Pulmonary artery endothelial cell (primary cell): ENCODE results near the gene ZNF365. TPM values are rescaled to one million over a fixed set of nuclear protein-coding genes. Genes with fewer than 3 reads are reported as not detected.
"Not testable (repeated sequence)": the region's sequence is repeated elsewhere in the genome, so short reads cannot be mapped to it uniquely, and the experiment has no call there.

Experiments used
- DNase-seq: peaks from one replicate; pipeline ENCODE4 v3.0.0-alpha.2; 2011; ENCODE audit warnings: low read depth, low spot score
- total RNA-seq: library from RNA; depleted of rRNA; stranded (reverse); fragments of >200 nt; gene quantifications from 2 replicates; pipeline ENCODE4 v1.2.3, GENCODE V29; 2014

ZNF365 gene
- total RNA-seq, 1 donor from 2014 or later = 0.40 TPM

DNA sequence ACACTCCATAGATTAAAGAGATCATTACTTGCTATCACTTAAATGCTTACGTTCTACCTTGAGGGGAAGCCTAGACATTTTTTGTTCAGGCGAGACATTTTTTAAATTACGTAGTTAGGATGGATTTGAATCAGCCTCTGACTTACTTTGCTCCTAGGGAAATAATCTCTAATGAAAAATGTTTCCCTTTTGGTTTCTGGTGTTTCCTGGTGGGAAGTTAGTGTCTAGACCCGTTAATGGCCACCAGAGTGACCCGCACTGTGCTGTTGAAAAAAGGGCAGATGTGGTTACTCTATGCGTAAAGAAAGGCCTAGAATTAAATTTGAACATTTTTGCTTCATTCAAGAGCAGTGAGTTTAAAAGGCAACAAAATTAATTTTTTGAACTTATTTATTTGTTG, 3.8 kb downstream of the ZNF365 start:
- no peak for DNase-seq

DNA sequence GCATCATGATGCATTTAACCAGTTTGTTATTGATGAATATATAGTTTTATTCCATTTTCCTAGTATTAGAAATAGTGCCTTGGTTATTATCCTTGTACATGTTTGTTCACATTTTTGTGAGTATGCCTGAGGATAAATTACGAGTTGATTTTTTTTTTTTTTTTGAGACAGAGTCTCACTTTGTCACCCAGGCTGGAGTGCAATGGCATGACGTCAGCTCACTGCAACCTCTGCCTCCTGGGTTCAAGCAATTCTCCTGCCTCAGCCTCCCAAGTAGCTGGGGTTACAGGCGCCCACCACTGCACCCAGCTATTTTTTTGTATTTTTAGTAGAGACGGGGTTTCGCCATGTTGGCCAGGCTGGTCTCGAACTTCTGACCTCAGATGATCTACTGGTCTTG, 4.7 kb downstream of the ZNF365 start:
- not testable (repeated sequence) for DNase-seq

DNA sequence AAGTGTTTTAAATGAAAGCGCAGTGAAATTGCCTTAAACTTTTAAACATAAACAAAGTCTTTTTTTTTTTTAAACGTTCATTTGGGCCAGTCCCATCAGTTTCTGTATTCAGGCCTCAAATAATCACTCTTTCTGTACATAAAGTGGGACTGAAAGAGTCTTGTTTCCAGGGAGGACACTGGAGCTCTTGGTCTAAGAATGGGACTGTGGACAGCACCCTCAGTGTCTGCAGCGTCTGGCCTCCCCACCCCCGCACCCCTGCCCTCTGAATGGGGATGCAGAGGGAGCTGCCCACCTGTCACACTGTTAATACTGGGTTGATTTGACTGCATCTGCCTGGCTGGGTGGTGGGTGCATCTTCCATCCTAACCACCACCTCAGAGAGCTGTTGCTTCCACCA, 5.2 kb downstream of the ZNF365 start:
- DNase-seq = no peak

DNA sequence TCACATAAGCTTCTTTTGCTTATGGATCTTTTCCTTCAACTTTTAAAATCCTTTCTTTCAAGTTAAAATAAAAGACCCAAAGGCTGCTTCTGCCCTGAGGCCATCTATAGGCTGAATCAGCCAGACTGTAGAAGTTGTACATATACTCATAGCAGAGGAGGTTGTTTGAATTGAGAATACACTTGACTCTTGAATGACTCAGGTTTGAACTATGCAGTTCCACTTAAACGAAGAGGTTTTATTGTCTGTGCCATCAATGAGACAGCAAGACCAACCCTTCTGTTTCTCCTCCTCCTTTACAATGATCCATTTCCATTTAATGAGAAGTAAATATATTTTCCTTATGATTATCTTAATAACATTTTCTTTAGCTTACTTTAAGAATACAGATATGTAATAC, 5.8 kb downstream of the ZNF365 start:
- no peak for DNase-seq

DNA sequence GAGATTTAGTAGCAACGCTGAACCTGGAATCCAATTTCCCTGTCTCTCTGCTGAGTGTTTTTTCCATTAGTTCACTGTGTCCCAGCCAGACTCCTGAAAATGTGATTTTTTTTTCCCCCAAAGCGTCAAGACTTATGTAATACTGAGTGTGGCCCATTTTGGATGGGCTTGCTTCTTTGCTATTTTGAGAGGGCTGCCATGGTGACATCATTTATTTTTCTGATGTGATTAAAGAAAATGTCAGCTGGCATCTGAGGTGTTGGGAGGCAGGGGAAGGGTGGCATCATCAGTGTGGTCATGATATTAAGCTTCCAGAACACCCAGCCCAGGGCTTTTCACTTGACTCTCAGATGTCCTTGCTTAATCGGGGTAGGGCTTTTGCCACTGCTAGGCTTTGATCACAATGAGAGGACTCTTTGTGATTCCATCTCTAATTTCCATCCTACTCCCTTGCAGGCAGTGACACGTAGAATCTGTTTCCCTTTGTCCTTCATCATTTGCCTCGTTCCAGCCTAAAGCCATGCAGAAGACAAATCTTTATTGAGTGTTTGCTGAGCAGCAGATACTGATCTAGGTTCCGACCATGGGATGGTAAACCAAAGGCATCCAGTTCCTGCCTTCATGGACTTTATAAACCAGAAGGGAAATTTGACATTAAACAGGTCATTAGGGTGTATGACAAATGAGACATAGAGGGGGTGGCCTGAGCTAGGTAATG, 7.4 kb downstream of the ZNF365 start:
- DNase-seq = no peak

DNA sequence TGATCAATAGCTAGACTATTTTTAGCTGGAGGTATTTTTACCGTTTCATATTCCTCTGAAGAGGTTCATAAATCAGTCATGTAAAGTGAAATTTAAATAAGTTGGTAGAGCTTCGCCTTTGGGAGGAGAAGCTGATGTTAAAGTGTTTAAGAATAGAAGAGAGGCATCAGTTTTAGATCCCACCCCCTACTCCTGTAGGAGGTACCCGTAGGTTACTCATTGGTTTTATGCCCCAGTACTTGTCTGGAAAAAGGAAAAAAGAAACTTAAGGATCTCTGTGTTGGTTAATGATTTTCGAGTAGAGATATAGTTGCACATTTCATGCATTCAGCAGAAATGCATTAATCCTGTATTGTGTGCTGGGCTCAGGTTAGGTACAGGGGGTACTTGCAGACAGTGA, 8.7 kb downstream of the ZNF365 start:
- no peak for DNase-seq

DNA sequence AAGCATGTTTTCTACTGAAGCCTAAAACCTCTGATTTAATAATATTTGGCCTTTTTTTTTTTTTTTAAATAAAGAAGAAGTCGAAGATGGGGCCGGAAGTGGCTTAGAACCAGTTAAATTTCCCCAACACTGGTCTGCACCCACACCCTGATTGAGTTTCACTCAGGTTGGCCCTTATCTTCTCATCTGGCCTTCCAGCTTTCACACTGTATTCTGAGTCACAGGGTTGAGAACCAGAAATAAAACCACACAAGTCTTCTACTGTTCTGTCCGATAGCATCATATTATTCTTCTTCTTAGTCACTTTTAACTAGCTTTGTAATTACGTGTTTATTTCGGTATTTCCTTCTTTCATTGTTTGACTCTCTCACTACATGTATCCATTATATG, 9.9 kb downstream of the ZNF365 start:
- DNase-seq = no peak

DNA sequence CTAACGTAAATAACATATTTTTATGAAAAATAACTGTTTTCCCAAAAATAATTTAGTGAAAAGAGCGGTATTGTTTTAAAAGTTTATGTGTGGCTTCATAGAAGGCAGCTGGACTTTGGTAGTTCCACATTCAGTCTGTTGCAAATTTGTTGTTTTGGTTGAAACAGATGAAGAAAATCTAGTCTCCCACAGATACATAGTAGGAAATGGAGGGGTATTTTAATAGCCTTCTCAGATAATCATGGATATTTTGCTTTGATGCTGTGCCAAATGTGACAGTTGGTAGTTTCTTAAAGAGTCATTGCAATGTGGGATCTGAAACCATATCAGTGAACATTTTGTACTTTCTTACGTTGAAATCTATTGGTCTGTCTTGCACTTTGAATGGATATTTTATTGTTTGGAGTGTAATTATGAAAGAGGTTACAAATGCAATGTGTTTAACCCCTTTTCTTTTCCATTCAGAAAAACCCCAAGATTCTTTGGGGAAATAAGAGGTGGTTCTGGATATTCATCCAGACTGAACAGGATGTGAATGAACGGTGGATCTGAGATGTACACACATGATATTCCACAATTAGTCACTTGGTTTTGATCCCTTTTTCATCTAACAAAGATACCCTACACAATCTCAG, 10.4 kb downstream of the ZNF365 start:
- no peak for DNase-seq

DNA sequence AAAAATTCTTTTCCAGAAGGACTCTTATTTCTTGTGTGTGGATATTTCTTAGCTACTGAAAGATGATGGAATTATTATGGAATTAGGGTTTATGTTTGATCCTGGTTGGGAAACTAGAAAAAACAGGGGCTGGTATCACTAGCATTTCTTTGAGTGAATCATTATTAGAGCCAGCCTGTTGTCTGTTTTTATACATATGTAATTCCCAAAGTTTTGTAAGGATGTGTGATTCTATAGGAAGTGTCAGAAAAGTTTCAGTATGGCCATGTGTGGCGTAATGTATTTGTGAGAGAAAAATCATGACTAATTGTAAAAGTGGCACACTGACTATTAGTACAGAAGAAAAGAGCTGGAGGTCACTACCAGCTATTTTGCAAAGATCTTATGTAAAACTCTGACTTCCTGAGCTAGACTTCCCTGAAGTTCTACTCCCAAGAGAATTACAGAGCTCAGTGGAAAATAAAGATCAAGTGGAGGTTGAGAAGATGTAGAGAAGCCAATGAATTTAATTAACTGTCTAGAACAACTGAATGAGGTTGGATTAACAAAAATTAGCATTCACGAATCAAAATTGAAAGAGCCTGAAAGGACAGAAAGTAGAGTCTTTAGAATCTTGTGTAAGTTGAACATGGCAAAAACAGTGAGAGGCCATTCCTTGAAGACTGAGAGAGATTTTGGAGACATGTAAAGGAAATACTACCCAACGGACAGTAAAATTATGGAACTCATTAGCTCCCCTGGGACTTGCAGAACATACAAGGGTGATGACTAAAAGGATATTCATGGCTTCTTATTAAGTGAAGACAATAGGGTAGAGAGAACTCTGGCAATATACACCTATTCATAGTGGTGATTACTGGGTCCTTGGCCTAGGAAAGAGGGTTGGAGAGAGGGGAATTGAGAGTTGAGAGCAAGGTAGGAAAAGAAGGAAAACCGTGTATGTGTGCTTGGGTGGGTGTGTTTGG, 12.5 kb downstream of the ZNF365 start:
- DNase-seq = no peak

DNA sequence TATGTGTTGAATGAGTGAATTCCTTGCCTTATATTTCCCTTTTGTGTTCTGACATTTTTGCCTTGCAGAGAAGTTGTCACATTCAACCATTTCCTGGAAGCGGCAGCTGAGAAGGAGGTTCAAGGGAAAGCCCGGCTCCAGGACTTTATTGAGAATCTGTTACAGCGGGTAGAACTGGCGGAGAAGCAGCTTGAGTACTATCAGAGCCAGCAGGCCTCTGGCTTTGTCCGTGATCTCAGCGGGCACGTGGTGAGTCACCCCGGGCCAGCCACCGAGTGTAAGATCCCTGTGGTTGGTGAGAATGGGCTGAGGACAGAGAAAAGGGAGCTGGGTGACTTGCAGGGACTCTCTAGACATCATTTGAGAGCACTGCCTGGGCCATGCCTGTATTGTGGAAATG, 14.2 kb downstream of the ZNF365 start:
- no peak for DNase-seq

DNA sequence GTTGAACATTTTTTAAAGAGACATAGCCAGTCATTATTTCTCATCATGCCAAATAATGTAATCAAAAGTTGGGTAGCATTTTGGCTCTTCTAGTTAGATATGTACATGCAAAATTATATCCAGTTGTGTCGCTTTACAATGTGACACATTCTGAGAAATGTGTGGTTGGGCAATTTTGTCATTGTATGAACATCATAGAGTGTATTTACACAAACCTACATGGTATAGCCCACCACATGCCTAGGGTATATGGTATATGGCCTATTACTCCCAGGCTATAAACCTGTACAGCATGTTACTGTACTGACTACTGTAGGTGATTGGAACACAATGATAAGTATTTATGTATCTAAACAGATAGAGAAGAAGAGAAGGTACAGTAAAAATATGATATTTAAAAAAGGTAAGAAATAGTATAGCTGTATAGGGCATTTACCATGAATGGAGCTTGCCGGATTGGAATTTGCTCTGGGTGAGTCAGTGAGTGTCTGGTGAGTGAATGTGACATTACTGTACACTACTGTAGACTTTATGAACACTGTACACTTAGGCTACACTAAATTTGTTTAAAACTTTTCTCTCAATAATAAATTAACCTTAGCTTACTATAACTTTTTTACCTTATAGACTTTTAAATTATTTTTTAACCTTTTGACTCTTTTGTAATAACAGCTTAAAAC, 16.5 kb downstream of the ZNF365 start:
- DNase-seq = no peak

DNA sequence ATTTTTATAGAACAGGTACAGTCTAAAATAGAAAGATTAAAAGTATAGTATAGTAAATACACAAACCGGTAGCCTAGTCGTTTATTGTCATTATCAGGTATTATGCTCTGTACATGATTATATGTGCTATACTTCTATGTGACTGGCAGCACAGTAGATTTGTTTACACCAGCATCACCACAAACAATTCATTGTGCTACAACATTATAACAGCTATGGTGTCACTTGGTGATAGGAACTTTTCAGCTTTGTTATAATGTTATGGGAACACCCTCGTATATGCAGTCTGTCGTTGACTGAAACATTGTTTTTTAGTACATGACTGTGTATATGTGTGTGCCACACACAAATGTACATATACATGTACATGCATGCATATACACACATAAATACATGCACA, 19.1 kb downstream of the ZNF365 start:
- DNase-seq = no peak

DNA sequence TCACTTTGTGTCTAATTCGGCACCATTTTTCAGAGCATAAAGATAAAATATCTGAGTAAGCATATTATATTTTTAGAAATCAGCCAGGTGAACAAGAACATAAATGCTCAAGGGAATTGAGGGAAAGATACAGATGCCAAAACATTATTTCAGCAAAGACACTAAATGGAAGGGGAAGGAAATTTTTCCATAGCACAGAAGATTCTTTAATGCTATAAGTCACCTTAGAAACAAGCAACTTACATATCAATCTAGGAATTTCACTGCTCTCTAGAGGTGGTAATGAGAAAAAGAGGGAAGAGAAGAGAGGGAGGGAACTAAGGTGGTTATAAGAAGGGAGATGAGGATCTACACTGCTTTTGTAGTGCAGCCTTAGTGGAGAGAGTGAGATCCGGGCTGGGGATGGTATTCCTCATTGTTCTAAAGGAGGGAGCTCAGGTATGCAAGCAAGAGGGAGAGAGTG, 20.4 kb downstream of the ZNF365 start:
- DNase-seq = no peak

DNA sequence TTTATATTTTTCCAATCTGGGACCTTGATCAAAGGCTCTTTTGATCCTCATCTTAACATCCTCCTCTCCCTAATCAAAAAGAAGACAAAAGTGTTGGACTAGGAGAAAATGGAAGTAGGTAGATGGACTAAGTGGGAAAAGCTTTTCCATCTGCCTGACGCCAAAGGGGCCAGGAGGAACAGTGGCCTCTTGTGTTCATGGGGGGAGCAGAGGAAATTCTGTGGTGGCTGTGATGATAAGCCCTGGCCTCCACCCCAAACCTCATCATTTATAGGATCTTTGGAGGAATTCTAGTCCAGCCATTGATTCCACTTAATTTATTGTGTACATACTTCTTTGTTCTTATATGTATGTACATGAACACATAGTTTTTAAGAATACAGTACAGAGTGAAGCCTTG, 21.7 kb downstream of the ZNF365 start:
- DNase-seq = no peak

DNA sequence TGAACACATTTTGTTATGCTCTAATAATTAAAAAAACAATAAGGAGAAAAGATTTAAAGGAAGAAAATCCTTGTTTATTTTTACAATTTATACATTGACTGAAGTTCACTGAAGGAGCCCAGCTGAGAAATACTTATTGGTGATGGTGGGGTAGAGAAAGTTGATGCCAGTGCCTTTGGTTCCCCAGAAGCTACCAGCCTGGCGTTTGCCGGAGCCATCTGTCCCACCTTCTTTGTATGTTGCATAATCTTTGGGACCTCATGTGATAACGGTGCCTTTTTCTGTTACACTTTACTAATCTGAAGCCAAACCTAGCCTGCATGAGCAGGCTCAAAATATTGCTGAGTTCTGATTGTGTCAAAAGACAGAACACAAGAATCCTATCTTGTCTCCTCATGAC, 22.7 kb downstream of the ZNF365 start:
- no peak for DNase-seq

DNA sequence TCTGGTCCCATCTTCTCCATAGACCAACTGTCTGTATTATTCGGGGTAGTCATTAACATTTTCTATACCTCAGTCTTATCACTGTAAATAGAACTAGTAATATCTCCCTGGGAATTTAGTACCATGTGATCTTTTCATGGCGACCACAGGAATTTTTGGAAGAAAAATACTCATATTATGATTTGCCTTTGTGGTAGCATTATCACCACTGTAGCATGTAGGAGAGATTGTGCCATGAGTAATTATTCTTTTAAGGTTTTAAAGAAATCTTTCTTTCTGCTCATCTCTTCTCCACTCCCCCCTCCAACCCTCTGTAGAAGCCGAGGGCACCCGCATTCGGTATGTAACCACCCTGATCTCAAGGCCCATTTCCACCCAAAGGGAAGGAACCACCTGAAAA, 25.0 kb downstream of the ZNF365 start:
- DNase-seq = no peak

DNA sequence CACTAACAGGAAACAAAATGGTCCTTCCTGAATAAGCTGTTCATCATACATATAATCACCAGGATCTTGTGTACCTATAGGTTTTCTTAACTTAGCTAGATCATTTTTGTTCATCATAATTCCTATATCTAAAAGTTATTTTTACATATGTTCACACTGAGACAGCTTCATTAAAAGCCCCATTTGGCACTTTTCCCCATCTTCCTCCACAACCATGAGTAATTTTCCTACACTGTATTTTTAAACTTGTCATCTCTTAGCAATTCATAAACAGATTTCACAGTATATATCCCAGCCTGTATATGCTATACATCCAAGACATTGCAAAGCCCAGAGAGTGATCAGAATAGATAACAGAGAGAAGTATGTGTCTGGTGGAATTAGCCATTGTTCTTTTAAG, 28.3 kb downstream of the ZNF365 start:
- no peak for DNase-seq

DNA sequence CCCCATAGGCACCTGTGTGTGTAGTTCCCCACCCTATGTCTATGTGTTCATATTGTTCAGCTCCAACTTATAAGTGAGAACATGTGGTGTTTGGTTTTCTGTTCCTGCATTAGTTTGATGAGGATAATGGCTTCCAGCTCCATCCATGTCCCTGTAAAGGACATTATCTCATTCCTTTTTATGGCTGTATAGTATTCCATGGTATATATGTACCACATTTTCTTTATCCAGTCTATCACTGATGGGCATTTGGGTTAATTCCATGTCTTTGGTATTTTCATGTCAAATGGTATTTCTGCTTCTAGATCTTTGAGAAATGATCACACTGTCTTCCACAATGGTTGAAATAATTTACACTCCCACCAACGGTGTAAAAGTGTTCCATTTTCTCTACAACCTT, 36.4 kb downstream of the ZNF365 start:
- not testable (repeated sequence) for DNase-seq

DNA sequence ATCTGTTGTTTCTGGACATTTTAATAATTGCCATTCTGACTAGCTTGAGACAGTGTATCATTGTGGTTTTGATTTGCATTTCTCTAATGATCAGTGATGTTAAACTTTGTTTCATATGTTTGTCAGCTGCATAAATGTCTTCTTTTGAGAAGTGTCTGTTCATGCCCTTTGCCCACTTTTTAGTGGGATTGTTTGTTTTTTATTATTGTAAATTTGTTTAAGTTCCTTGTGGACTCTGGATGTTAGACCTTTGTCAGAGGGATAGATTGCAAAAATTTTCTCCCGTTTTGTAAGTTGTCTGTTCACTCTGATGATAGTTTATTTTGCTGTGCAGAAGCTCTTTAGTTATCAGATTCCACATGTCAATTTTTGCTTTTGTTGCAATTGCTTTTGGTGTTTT, 36.8 kb downstream of the ZNF365 start:
- not testable (repeated sequence) for DNase-seq

DNA sequence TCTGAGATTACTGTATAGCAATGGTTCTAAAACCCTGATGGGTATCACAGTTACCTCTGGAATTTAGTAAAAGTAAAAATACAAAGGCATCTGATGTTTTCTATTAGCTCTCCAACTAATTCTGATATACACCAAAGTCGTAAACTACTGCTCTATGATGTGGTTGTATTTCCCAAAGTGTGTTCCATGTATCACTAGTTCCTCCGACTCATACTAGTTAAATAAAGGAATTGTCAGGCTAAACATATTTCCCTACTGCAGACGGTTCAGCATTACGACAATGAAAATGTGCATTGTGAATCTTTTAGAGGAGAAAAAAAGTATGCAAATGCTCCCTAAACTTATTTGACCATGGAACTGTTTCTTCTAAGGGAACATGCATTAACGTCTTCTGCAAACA, 38.9 kb downstream of the ZNF365 start:
- no peak for DNase-seq

DNA sequence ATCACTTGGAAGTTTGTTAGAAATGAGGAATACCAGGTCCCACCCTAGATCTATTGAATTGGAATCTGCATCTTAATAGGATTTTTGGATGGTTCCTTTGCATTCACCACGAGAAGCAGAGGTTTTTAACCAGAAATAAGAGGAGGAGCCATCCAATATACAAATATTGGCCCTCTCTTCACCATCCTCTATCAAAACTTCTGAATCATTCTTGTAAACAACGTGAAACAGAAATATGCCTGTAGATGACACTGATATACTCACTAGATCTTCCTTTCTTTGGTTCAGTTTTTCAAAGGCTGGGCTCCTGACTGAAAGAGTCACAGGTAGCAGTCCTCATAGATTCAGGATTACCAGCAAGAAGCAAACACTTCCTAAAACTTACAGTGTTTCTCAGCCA, 39.5 kb downstream of the ZNF365 start:
- no peak for DNase-seq

DNA sequence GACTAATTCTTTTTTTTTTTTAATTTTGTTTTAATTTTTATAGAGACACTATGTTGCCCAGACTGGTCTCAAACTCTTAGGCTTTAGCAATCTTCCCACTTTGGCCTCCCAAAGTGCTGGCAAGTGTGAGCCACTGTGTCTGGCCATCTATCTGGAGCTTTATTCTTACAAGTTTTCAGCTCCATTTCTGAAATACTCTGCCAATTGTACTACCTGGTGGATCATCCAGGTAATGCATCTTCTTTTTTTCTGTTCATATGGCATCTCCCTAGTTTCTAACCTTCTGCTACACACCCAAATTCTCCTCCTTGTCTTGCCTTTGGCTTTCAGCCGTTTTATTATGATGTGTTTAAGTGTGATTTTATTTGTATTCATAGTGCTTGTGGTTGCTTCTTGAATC, 40.2 kb downstream of the ZNF365 start:
- no peak for DNase-seq
